HG03045 (cell line): ENCODE measurements around the gene SF3A2.
"Not testable (repeated sequence)": the region's sequence is repeated elsewhere in the genome, so short reads cannot be mapped to it uniquely, and the experiment has no call there.

Experiments
- ATAC-seq: cut with Tn5 transposase; IDR thresholded peaks from one replicate; pipeline ENCODE4 v1.9.1; 2021; ENCODE audit warnings: mild to moderate bottlenecking, moderate library complexity; ENCODE audit not compliant: unreplicated experiment

The SF3A2 gene, protein sequence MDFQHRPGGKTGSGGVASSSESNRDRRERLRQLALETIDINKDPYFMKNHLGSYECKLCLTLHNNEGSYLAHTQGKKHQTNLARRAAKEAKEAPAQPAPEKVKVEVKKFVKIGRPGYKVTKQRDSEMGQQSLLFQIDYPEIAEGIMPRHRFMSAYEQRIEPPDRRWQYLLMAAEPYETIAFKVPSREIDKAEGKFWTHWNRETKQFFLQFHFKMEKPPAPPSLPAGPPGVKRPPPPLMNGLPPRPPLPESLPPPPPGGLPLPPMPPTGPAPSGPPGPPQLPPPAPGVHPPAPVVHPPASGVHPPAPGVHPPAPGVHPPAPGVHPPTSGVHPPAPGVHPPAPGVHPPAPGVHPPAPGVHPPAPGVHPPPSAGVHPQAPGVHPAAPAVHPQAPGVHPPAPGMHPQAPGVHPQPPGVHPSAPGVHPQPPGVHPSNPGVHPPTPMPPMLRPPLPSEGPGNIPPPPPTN

DNA sequence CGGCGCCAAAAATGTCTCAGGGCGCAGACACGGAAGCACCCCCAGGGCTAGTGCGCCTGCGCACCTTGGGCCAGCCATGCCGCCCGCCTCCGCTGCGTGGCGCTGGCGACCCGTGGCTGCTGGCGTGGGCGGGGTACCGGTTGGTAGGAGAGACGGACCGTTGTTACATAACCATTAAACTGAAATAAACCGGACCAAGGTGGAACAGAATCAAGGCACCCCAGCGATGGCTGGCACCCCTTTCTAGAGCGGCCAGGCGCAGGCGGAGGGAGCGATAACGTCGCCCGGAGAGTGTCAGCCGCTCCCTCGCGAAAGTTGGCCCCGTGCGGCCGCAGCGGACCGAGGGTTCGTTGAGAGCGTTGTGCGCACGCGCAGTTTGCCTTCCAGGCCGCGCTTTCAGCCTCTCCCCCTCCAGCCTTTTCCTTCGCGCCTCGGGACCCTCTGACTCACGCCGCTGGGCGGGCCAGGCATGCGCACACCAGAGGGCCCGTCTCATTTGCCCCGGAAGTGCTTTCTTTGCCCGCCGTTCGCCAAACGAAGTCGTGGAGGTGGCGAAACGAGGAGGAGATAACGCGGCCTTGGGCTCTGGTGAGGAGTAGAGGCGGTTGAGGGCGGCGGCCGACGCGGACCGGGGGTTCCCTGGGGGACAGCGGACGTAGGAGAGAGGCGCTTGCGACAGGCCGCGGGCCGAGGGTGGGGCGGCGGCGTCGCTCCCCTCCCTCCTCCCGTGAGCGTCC, at the start of gene SF3A2, which contains the start of gene PLEKHJ1:
Gene SF3A2, plus strand, starts transcription at position 511 of the 737 bp plus-strand sequence. CDS start 6,595 bp downstream, outside the sequence.
Gene PLEKHJ1, minus strand, starts transcription at position 16 of the 737 bp plus-strand sequence. CDS start 81 bp downstream, outside the sequence.
- ATAC-seq: peak; percentile 74

DNA sequence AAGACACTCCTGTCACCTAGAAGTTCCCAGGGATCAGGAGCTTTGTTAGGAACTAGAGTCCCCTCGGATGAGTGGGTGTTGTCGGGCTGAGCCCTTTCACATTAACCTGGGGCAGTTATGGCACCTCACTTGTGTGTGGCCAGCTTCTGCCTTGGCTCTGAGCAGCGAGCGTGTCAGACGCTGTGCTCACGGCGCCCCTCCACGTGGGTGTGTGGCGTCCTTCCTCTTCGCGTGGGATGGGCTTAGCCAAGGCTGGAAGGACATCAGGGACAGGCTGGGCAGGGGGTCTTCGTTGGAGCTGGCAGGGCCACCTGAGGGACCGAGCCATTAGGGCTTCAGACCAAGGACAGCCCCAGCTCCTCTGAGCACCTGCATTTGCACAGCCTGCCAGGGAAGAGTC, 49.5 kb upstream of the SF3A2 start:
- no peak for ATAC-seq

DNA sequence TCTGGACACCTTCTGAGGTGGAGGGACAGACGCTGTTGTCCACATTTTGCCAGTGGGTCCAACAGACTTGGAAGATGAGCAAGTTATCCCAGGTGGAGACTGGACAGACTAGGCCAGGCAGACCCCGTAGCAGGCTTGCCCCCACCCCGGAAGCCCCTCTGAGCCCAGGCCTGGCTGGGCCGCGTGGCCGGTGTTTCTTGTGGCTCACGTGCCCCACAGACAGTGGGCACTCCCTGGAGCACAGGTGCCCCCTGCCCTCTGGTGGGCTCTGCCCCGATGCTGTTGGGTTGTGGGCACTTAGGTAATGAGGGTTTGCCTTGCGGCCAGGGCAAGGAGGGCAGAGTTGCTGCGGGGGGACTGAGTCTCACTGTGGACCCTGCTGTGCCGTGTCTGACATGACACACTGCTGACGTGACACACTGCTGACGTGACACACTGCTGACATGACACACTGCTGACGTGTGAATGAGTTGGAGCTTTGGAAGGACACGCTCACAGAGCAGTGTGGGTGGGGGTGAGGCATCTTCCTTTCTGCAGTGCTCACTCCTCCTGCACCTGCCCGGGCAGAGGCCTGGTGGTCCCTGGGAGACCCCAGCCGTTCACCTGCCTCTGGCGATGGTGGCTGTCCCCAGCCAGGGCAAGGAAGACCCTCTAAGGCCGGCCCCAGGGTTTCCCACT, 47.8 kb upstream of the SF3A2 start:
- ATAC-seq: no peak

DNA sequence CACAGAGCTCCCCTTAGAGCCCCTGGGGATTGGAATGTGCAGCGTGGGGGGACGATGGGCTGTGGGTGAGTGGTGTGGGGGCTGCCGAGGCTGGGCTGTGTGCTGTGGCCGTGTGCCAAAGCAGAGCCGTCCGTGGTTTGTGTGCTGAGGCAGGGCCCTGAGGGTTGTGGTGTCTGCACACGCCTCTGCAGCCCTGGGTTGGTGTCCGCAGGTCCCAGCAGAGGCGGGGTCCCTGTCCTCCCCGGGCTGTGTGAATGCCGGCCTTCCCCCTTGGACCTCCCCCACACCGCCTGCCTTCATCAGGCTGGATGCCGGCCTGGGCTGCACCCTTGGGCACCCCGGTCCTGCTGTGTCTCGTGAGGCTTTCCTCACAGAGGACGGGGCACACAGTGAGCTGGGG, 46.7 kb upstream of the SF3A2 start:
- ATAC-seq: no peak

DNA sequence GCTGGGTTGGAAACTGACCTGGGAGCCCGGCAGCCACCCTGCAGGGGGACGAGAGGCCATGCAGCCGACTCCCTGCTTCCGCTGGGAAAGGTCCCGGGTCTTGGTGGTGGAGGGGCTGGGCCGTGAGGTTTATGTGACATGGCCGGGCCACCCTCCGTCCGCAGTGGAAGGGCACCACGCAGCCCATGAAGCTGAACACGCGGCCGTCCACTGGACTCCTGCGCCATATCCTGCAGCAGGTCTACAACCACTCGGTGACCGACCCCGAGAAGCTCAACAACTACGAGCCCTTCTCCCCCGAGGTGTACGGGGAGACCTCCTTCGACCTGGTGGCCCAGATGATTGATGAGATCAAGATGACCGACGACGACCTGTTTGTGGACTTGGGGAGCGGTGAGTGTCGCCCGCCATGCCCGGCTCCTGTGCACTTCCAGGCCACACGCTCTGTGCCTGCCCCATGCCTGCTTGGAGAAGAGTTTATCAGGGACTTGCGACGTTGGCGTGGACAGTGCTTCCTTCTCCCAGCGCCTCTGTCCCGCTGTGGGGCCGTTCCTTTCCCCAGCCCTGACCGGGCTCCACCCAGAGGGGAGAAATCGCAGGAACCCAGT, 45.7 kb upstream of the SF3A2 start:
- ATAC-seq: no peak

DNA sequence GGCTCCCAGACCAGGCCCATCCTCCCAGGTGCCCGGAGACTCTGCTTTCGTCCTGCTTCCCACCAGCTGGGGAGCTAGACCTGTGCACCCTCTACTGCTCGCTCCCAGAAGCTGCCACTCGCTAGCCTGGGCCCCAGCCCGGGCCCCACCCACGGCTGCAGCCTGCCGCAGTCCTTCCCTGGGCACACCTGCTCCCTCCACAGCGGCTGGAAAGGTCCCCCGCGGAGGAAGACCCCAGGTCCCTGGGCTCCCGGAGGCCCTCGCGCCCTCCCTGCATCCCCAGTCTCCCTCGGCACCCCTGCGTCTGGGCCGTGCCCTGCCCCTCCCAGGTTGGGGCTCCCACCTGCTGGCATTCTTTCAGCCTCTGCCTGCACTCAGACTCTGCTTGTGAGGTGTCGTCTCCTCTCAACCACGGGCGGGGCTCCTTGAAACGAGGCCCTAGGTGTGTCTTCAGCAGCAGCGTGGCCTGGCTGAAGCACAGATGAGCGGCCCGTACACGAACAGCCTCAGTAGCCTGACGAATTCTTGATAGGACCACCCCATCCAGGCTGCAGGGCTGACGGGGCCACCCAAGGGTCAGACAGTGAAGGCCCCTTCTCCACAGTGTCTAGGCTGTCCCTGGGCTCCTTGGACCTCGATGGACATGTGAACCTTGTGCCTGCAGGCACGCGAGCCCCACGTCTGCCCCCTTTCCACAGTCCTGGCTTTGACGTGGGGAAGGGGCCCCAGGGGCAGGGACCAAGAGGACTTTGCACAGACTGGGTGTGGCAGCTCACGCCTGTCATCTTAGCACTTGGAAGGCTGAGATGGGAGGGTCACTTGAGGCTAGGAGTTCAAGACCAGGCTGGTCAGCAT, 44.9 kb upstream of the SF3A2 start:
- ATAC-seq: no peak

DNA sequence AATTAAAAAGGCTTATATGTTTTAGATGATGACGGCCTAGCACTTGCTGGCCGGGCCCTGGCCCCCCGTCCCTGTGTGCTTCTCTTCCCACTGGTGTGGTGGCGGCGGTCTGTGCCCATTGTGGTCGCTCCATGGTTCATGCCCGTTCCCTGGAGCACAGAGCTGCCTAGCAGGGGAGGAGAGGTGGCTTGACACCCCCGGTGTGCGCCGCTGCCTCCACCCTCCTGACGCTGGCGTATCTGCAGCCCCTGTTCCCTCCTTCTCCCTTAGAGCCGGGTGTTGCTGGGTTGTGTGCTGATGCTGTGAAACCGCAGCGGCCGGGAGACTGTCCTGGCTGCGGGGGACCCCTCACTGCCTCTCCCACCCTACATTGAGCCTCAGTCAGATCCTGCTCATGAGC, 43.8 kb upstream of the SF3A2 start:
- ATAC-seq: no peak

DNA sequence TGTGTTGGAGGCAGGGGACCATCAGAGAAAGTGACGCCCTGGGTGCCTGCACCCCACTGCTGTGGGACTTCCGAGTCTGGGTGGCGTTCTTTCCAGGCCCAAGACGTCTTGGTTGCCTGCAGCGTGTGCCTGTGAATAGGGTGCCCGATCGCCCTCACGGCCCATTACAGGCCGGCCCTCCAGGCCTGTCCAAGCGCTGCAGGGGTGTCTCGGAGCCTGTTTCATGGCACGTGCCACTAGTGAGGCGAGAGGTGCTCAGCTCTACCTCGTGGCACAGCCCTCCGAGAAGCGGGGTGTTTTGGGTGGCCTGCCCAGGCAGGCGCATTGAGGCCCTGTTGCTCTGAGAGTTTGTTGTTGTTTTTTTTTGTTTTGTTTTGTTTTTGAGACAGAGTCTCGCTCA, 42.8 kb upstream of the SF3A2 start:
- ATAC-seq: no peak

DNA sequence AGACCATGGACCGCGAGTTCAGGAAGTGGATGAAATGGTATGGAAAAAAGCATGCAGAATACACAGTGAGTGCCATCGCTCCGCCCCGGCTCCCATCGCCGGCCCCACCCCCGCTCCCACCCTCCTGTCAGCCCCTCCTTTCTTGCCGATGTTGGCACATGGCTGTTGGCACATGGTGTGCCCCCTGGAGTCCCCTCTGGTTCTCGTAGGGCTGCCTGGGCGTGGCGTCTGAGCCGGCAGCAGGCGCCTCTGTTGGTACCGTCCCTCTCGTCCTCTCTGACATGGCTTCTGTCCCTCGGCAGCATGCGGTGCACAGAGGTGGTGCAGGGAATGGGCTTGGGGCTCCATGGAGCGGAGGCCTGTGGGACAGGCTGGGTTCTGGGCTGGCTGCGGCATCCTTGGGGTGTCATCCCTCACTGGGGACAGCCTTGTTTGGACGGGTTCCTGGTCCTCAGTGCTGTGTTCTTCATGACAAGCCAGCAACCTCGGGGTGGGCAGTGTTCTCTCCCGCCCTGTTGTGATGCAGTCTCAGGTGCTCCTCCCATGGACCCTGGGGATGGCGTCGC, 42.0 kb upstream of the SF3A2 start:
- no peak for ATAC-seq

DNA sequence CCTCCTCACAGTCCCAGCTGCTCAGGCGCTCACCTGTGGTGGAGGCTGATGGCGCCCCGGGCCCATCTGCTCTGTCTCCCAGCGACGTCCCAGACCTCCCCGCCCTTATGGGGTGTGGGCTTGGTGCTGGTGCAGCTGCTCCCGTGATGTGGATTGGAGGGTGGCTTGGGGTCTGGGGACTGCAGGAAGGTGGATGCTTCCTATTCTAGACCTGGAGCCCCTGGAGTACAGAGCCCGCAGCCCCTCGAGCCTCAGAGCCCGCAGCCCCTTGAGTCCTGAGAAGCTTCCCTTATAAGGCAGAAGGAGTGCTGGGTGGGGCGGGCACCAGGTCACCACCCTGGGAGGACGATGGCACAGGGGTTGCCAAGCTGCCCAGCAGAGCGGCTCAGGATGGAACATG, 41.3 kb upstream of the SF3A2 start:
- ATAC-seq: no peak

DNA sequence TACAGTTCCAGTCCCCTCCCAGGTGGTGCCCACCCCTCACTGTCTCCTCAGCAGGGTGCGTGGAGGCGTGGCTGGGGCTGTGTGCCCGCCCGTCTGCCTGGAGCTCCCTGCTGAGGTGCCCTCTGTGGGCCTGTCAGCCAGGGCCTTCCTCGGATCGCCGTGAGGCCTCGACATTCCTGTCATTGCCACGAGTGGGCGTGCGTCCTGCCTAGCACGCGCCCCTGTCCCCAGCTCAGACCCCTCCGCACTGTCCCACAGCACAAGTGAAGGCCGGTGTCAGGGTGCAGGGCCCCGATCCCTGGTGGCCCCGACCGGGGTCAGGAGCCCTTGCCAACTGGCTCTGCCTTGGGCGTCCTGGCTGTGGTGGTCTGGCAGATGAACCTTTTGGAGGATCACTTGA, 40.7 kb upstream of the SF3A2 start:
- ATAC-seq: no peak

DNA sequence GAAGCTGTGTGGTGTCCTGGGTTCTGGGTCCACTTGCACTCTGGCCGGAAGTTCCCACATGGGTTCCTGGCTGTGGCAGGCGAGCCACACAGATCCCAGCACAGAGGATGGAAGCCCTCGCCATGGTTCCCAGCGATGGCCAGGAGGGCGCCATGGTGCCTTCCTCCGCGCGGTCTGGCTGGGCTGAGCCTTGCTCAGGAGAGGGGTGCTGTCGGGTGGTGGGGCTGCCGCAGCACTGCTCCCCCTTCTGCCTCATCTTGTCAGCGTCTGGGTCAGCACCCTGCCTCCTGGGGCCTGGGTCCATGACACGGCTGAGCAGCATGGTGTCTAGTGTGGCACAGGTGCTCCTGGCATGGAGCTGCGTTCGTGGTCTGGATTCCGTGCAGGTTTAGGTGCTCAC, 39.4 kb upstream of the SF3A2 start:
- ATAC-seq: no peak

DNA sequence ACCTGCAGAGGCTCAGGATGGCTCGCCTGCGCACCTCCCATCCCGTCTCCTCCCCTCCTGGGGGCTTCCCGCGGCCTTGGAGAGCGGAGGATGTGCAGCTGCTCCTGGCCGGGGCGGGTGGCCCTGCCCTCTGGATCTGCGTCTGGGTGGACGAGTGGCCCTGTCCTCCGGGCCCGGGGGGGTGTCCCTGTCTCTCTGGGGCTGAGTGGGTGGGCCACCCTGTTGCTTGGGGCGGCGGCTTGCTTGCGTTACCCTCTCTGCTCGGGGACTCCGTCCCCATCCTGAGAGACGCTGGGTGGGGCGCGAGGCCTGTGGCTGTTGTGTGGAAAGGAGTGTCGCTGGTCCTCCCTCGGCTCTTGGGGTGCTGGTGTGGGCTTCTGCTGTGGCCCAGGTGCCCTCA, 38.3 kb upstream of the SF3A2 start:
- no peak for ATAC-seq

DNA sequence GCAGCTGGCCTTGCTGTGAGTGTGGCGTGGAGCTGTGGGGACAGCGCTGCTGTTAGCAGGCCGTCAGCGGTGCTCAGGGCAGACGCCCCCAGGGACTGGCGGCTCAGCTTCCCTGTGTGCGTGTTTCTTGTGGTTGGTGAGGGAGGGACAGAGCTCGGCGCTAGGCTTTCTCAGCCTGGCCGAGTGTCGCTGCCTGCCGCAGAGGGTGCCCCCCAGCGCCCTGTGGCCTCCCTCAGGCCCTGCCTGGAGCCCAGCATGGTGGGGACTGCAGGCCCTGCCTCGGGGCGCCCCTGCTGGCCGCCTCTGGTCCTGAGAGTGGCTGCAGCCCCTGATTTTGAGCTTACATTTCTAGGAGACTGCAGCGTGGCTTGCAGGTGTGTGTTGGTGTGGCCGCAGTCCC, 37.4 kb upstream of the SF3A2 start:
- no peak for ATAC-seq

DNA sequence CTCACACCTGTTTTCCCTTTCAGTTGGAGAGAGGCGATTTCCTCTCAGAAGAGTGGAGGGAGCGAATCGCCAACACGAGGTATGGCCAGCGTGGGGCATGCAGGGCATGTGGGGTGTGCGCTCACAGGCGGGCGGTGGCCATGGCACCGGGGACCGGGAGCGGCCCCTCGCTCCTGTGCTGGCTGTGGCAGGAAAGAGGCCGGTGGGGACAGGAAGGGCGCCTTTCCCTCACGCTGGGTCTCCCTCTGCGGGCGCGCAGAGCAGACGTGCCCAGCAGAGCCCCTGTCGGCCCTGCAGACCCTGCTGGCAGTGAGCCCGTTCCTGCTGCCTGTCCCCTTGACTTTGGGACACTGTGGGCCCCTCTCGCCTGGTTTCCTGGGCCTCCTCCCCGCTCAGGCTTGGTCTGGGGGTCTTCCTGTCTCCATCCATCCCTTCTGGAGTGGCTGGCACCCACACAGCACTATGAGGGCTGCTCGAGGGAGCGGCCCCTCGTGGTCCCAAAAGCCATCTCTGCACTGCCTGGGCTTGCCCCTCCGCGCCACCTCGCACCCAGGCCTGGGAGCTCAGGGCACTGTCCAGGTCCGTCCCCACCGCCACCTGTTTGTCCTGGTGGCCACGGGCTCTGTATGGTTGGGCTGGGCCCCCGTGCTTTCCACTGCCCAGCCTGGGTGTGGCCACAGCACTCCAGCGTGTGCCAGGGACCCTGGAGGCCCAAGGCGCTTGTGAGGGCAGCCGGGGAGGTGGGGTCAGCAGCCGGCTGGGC, 36.6 kb upstream of the SF3A2 start:
- no peak for ATAC-seq

DNA sequence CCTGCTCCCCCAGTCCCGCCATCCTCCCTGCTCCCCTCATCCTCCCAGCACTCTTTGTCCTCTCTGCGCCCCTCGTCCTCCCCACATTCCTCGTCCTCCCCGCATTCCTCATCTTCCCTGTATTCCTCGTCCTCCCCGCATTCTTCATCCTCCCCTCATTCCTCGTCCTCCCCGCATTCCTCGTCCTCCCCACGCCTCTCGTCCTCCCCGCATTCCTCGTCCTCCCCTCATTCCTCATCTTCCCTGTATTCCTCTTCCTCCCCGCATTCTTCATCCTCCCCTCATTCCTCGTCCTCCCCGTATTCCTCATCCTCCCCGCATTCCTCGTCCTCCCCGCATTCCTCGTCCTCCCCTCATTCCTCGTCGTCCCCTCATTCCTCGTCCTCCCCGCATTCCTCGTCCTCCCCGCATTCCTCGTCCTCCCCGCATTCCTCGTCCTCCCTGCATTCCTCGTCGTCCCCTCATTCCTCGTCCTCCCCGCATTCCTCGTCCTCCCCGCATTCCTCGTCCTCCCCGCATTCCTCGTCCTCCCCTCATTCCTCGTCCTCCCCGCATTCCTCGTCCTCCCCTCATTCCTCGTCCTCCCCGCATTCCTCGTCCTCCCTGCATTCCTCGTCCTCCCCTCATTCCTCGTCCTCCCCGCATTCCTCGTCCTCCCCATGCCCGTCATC, 35.9 kb upstream of the SF3A2 start:
- not testable (repeated sequence) for ATAC-seq

DNA sequence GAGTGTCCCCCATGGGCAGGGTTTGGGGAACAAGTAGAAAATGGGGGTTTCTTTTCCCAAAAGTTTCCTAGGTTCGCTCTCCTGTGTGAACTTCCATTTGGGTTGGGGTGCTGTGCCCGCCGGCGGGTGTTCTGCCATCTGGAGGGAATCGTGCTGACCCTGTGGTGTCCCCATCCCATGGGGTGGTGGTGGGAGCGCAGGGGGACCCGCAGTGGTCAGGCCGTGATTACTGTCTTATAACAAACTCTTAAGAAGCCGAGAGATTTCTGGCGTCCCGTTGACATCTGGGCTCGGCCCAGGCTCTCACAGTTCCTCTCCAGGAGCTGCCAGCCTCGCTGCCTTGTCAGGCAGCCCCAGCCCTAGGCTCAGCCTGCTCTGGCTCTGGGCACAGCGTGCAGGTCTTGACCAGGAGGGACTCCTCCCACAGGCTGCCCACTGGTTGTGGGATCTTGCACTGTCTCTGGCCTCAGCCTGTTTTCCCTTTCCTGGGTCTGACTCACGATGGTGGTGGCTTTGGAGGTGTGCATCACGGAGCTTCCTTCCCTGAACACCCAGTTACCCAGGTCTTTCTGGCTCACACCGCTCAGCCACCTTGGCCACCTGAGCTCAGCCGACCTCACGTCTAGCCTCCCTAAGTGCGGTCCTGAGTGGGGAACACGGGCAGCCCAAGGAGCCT, 35.0 kb upstream of the SF3A2 start:
- no peak for ATAC-seq

DNA sequence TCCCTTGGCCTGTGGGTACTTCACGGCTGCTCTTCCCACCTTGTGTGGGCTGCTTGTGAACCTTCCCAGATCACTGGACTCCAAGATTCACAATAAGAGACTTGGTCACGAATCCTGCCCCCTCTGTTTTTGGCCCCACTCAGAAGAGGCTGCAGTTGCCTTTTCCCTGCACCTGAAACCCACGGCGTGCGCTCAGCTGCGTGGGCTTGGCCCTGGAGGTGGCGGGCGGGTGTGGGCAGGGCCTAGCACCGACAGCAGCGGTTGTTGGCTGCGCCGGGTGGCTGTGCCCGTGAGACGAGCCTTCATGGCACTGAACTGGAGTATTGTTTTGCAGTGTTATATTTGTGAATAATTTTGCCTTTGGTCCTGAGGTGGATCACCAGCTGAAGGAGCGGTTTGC, 34.3 kb upstream of the SF3A2 start:
- ATAC-seq: no peak
